IPS DF 6.9 (cell line): ENCODE results near the gene NHLRC4.
A peak's percentile ranks its signal among the peaks of the same experiment; 100 is the strongest.

Source experiments
- DNase-seq: peaks from one replicate; pipeline ENCODE4 v3.0.0-alpha.2; 2013; ENCODE audit warnings: low read depth, low spot score
- H3K27ac ChIP-seq: one replicate; pipeline ENCODE4 v1.5.1; 2013; ENCODE audit warnings: low read length, control low read depth
- H3K27me3 ChIP-seq: 2 replicates; pipeline ENCODE4 v1.6.1; 2013; ENCODE audit warnings: mild to moderate bottlenecking, low read length; ENCODE audit not compliant: control insufficient read depth, insufficient read depth
- H3K36me3 ChIP-seq: 2 replicates; pipeline ENCODE4 v1.6.1; 2013; ENCODE audit warnings: low read length; ENCODE audit not compliant: control insufficient read depth, insufficient read depth
- H3K4me1 ChIP-seq: 2 replicates; pipeline ENCODE4 v1.6.1; 2013; ENCODE audit warnings: low read length; ENCODE audit not compliant: control insufficient read depth, insufficient read depth
- H3K4me3 ChIP-seq: 2 replicates; pipeline ENCODE4 v1.5.1; 2013; ENCODE audit warnings: mild to moderate bottlenecking, low read length
- H3K9me3 ChIP-seq: 2 replicates; pipeline ENCODE4 v1.6.1; 2013; ENCODE audit warnings: low read length, inconsistent platforms; ENCODE audit not compliant: control insufficient read depth, insufficient read depth
- WGBS: extraction: QIAGEN DNeasy Blood & Tissue Kit; methylation state at CpG from one replicate; pipeline ENCODE4 v1.1.7; 2013; ENCODE audit warnings: mixed read lengths, missing lambda C conversion rate; ENCODE audit not compliant: insufficient read length, insufficient coverage; 5-methylcytosine and 5-hydroxymethylcytosine counted together

The NHLRC4 gene

DNA sequence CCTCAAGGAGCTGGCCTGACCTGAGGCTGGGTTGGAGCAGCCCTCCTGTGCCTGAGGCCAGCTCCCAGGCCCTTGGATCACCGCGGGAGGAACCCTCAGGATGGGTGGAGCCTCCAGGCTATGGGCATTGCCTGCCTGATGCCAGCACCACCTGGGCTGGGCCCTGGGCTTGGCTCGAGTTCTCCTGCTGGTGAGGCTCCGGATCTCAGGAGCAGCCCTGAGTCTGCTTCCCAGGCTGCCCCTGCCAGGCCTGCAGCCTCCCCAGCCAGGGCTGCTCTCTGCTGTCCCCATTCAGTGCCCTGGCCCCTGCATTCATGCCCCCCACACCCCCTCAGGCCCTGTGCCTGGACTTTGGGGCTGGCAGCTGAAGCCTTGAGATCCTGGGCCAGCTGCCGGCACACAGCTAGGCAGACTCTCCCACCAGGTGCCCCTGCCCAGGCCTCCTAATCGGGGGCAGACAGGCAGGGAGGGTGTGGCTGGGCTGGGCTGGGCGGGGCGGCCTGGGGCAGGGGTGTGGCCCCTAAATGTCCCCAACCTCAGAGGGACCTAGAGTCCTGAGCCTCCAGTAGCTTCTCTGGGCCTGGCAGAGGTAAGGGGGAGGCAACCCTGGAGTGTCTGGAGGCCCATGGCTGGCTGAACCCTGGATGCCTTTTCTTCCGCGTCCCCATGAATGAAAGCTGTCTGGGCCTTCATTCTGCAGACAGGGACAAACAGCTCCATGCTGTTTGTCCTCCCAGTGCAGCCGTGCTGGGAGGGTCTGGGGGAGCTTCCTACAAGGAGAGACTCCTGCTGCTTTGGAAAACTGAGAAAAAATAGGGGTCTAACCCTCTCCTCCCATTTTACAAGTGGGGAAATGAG lies 1.8 kb downstream of the NHLRC4 start:
- DNase-seq = no peak
- WGBS = no CpG with 5 or more reads among the region's 11 CpGs
- H3K27ac ChIP-seq = no peak overlapping the region
- no peak overlapping the region; the same call in 1 of the 2 replicates for H3K4me3 ChIP-seq
- no peaks in the 10 kb centered on the region for H3K9me3 ChIP-seq
- H3K27me3 ChIP-seq = no peaks in the 10 kb centered on the region
- H3K4me1 ChIP-seq = peaks cover 3% of the 10 kb centered on the region
- H3K36me3 ChIP-seq = no peaks in the 10 kb centered on the region

- no peaks in the 10 kb centered on the region for H3K9me3 ChIP-seq
- peak within 1 kb of the TSS; percentile 52; the same call in 1 of the 2 replicates for H3K4me3 ChIP-seq
- DNase-seq = no peak
- H3K27me3 ChIP-seq = no peaks in the 10 kb centered on the region
- H3K27ac ChIP-seq = no peak within 1 kb of the TSS
- H3K36me3 ChIP-seq = peaks cover 5% of the 10 kb centered on the region; the same call in 1 of the 2 replicates
- H3K4me1 ChIP-seq = peaks cover 3% of the 10 kb centered on the region
- no CpG with 5 or more reads among the region's 87 CpGs for WGBS
Observed at GRCh38 chr16:569445-570254, 2.8 kb downstream of the NHLRC4 start, which contains the start of gene PIGQ. Gene PIGQ, plus strand, starts transcription at chr16:569968. Its CDS starts 4,107 bp downstream, at chr16:574075.

DNA sequence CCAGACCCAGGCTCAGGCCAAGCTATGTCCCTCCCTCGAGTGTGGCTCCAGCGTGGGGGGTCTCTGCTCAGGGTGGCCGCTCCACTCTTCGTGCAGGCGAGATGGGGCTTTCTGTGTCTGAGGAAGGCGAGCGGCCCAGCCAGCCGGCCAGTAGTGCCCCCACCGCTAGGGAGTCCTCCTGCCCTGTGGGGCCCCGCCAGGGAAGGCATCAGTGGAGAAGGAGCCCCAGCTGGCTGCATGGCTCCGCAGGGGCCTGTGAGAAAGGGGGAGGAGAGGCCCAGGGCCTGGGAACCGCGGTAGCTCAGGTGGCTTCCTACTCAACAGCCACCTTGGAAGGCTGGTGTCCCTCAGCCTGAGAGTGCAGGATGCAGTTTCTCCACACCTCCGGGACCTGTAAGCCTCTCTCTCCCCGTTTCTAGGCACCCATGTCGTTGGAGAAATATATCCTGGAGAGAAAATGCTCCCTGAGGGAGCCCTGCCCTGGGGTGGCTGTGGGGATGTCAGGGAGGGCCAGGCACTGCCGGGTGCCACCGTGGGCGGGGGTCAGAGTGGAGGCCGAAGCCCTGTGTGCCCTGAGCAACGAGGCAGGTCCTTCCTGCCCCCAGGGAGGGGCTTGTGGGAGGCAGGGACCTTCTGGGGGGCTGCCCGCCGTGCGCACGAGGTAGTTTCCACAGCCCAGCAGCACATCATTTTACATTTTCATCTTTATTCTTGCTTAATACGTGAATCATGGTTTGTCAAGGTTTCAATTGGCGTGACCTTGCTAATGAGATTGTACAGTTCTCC lies 6.3 kb downstream of the NHLRC4 start:
- no peak for DNase-seq
- H3K9me3 ChIP-seq = no peaks in the 10 kb centered on the region
- H3K4me1 ChIP-seq = peaks cover 2% of the 10 kb centered on the region
- no CpG with 5 or more reads among the region's 27 CpGs for WGBS
- H3K4me3 ChIP-seq = no peak overlapping the region
- no peak overlapping the region for H3K27ac ChIP-seq
- peaks cover 9% of the 10 kb centered on the region; the same call in 1 of the 2 replicates for H3K36me3 ChIP-seq
- no peaks in the 10 kb centered on the region for H3K27me3 ChIP-seq

DNA sequence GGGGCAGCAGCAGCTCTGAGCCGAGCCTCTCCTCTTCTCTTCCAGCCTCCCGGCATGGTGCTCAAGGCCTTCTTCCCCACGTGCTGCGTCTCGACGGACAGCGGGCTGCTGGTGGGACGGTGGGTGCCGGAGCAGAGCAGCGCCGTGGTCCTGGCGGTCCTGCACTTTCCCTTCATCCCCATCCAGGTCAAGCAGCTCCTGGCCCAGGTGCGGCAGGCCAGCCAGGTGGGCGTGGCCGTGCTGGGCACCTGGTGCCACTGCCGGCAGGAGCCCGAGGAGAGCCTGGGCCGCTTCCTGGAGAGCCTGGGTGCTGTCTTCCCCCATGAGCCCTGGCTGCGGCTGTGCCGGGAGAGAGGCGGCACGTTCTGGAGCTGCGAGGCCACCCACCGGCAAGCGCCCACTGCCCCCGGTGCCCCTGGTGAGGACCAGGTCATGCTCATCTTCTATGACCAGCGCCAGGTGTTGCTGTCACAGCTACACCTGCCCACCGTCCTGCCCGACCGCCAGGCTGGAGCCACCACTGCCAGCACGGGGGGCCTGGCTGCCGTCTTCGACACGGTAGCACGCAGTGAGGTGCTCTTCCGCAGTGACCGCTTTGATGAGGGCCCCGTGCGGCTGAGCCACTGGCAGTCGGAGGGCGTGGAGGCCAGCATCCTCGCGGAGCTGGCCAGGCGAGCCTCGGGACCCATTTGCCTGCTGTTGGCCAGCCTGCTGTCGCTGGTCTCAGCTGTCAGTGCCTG lies 7.4 kb downstream of the NHLRC4 start:
- Histone ChIP-seq H3K36me3 (peaks cover 9% of the 10 kb centered on the region; the same call in 1 of the 2 replicates), H3K4me3 (no peak overlapping the region), H3K27me3 (no peaks in the 10 kb centered on the region), H3K27ac (no peak overlapping the region), H3K9me3 (no peaks in the 10 kb centered on the region), H3K4me1 (peaks cover 3% of the 10 kb centered on the region; the same call in 1 of the 2 replicates)
- DNase-seq = no peak
- no CpG with 5 or more reads among the region's 46 CpGs for WGBS

DNA sequence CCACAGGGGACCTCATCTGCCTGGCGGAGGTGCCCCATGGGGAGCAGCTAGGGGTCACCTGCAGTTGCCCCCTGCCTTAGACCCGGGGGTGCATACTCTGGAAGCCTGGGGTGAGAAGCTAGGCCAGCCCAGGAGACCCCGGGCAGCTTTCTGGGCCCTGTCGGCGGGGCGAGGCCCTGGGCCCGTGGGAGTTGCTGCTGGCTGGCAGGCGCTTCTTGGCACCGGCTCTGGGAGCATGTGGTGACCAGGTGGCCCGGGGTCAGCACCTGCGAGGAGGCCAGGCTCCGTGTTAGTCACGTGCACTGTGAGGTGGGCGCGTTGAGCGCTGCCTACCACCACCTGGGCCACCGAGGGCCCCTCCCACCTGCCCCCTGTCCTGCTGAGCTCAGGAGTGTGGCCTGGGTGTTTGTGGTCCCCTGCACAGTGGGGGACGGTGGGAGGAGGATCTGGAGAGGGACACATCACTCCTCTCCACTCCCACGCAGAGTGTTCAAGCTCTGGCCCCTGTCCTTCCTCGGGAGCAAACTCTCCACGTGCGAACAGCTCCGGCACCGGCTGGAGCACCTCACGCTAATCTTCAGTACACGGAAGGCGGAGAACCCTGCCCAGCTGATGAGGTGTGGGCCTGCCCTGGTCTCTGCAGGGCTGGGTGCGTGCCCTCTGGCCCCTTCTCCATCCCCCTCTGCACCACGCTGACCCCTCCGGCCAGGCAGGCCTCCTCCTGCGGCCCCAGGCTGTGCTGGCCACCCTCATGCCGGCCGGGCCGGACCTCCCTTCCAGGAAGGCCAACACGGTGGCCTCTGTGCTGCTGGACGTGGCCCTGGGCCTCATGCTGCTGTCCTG lies 8.8 kb downstream of the NHLRC4 start:
- H3K27ac ChIP-seq = no peak overlapping the region
- H3K4me1 ChIP-seq = peaks cover 3% of the 10 kb centered on the region; the same call in 1 of the 2 replicates
- no peaks in the 10 kb centered on the region for H3K27me3 ChIP-seq
- no CpG with 5 or more reads among the region's 36 CpGs for WGBS
- peaks cover 9% of the 10 kb centered on the region; the same call in 1 of the 2 replicates for H3K36me3 ChIP-seq
- H3K9me3 ChIP-seq = no peaks in the 10 kb centered on the region
- no peak for DNase-seq
- H3K4me3 ChIP-seq = no peak overlapping the region

DNA sequence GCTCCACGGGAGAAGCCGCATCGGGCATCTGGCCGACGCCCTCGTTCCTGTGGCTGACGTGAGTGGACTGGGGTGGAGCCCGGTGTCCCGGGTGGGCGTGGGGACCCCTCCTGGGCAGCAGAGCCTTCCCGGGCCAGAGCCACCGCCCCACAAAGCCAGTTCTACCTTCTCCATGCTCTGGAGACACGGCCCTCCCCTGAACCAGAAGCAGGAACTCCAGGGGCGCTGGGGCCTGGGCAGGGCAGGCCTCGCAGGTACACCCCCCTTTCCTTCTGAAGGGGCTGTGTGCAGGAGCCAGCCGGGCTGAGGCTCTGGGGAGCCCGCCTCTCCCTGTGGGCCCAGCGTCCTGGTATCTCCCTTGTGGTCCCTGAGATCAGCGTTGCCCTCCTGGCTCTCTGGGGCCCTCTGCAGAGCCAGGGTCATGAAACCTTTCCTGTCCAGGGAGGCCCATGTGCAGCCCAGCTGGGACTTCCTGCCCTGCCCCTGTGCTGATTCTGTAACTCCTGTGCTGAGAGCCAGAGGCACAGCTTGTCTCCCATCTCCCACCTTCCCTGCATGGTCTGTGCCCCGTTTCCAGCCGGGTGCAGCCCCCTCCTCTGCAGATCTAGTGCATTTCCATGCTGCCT lies 9.5 kb downstream of the NHLRC4 start:
- no peak for DNase-seq
- no peak overlapping the region for H3K27ac ChIP-seq

GRCh38 chr16:576823-577201 lies 10.0 kb downstream of the NHLRC4 start:
- Histone ChIP-seq H3K36me3 (peaks cover 14% of the 10 kb centered on the region; the same call in 1 of the 2 replicates), H3K27me3 (no peaks in the 10 kb centered on the region), H3K4me3 (no peak overlapping the region), H3K9me3 (no peaks in the 10 kb centered on the region), H3K4me1 (peaks cover 3% of the 10 kb centered on the region; the same call in 1 of the 2 replicates), H3K27ac (no peak overlapping the region)
- no peak for DNase-seq
- WGBS = no CpG with 5 or more reads among the region's 8 CpGs

More for the DNA sequence above, 9.5 kb downstream of the NHLRC4 start:
- peaks cover 3% of the 10 kb centered on the region; the same call in 1 of the 2 replicates for H3K4me1 ChIP-seq
- H3K9me3 ChIP-seq = no peaks in the 10 kb centered on the region
- peaks cover 14% of the 10 kb centered on the region; the same call in 1 of the 2 replicates for H3K36me3 ChIP-seq
- no CpG with 5 or more reads among the region's 21 CpGs for WGBS
- no peaks in the 10 kb centered on the region for H3K27me3 ChIP-seq
- no peak overlapping the region for H3K4me3 ChIP-seq

DNA sequence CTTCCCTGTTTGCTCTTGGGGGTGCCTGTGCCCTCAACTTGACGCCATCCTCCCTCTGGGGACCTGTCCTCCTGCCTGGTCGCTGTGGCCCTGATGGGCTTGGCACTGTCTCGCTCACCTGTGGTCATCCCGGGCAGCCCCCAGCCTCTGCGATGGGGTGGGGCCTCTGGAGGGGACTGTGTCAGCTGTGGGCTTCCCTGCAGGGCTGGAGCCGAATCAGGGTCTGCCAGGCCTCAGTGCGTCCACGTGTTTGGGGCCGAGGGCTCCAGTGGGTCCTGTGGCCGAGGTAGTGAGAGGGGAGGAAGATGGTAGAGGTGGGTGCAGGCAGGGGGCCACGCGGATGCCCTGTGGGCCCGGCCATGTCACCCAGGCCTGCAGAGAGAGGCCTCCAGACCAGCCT lies 11.0 kb downstream of the NHLRC4 start:
- Histone ChIP-seq H3K27me3 (no peaks in the 10 kb centered on the region), H3K4me3 (no peak overlapping the region), H3K4me1 (peaks cover 4% of the 10 kb centered on the region; the same call in 1 of the 2 replicates), H3K36me3 (peaks cover 17% of the 10 kb centered on the region; the same call in 1 of the 2 replicates), H3K9me3 (no peaks in the 10 kb centered on the region), H3K27ac (no peak overlapping the region)
- no CpG with 5 or more reads among the region's 13 CpGs for WGBS
- DNase-seq = no peak
